H1 (cell line): ENCODE measurements around the gene TMA7. TPM values are rescaled to one million over a fixed set of nuclear protein-coding genes. Genes with fewer than 3 reads are reported as not detected.

Experiments used
- BACH1 ChIP-seq: IDR thresholded peaks from 2 replicates; pipeline ENCODE4 v1.6.1; 2012; ENCODE audit warnings: low read length, improper control_type of control experiment
- POLR2A ChIP-seq, 2 experiments: IDR thresholded peaks; 1 replicate in 1 of 2; 2 replicates in 1 of 2; pipeline ENCODE4 v1.6.1; 2011; ENCODE audit warnings: low read depth in 2 of 2, low read length in 2 of 2, mild to moderate bottlenecking in 2 of 2; ENCODE audit errors: control extremely low read depth in 1 of 2
- POLR2AphosphoS5 ChIP-seq: IDR thresholded peaks from 2 replicates; pipeline ENCODE4 v1.6.1; 2011; ENCODE audit warnings: low read depth, low read length
- RAD21 ChIP-seq, 2 experiments: IDR thresholded peaks in 1 of 2; conservative IDR thresholded peaks in 1 of 2; 2 replicates each; pipeline ENCODE4 v1.6.1; 2011; ENCODE audit warnings: low read depth in 2 of 2, low read length in 2 of 2, improper control_type of control experiment in 1 of 2, inconsistent platforms in 1 of 2, mild to moderate bottlenecking in 1 of 2, moderate library complexity in 1 of 2
- SAP30 ChIP-seq: fragments of 300-600 bp; sonication (generic); IDR thresholded peaks from 2 replicates; pipeline ENCODE4 v1.7.1; 2012; ENCODE audit warnings: low read length, moderate library complexity, mild to moderate bottlenecking, inconsistent platforms; ENCODE audit not compliant: insufficient read depth, insufficient replicate concordance
- SP2 ChIP-seq: IDR thresholded peaks from 2 replicates; pipeline ENCODE4 v1.6.1; 2012; ENCODE audit warnings: mild to moderate bottlenecking, low read length, inconsistent platforms
- polyA plus RNA-seq, 7 experiments: library from polyadenylated mRNA; depleted of rRNA in 3 of 7; stranded (reverse) in 5 of 7; unstranded in 2 of 7; fragments of >200 nt in 5 of 7; fragments of 200-250 nt in 2 of 7; gene quantifications; 1 replicate in 5 of 7; 2 replicates in 1 of 7; 4 replicates in 1 of 7; pipeline versions ENCODE4 v1.2.1 to v1.2.3, GENCODE V29; 2011 to 2013; ENCODE audit warnings: missing spikeins in 2 of 7, mixed read lengths in 2 of 7
- total RNA-seq: library from RNA; stranded (reverse); fragmentation: NEBNext Ultra II Directional; extraction: Animal tissue kit (Norgen Biotek cat#: 25700); gene quantifications from 2 replicates; pipeline ENCODE4 v1.2.1, GENCODE V29; 2021
- TF ChIP-seq, protein P1 (sequence below): fragments of 300-600 bp; sonication (generic); IDR thresholded peaks from 2 replicates; pipeline ENCODE4 v1.7.1; 2012; ENCODE audit warnings: low read length, moderate library complexity, mild to moderate bottlenecking, inconsistent platforms; ENCODE audit not compliant: insufficient replicate concordance
- TF ChIP-seq, protein P2 (sequence below): IDR thresholded peaks from 2 replicates; pipeline ENCODE4 v1.6.1; 2012; ENCODE audit warnings: low read length, inconsistent platforms

TMA7 gene
- total and polyA plus RNA-seq, 2 of the 8 experiments (the other 6 are each of a cell fraction or from before 2014, with no cell fraction given), result 138 to 305 TPM

DNA sequence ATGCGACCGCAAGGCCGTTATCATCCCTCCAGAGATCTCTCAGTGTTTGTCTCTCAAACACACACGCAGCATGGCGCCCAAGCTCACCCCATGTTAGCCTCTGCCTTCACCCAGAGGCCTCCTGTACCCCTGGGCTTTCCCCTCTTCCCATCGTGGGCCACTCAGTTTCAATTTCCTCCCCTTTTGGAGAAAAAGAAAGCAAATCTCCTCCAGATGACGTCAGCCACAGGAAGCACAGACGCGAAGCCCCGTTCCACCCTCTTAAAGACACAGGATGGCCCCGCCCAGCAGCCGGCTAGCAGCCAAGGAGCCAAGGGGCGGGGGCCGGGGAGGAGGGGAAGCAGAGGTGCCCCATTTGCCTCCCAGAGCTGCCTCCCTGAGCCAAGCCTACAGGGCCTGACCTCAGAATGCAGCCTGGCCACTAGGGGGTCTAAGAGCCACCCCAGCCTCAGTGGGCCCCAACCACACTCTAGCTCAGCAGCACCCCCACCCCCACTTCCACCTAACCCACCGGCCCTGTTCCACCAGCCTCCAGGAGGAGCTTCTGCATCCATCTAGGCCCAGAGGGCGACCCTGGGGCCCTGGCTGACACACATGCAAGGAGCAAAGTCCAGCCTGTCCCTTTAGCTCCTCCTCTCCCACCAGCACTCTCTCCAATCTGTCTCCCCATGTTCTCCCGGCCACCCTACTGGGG, 33.0 kb downstream of the TMA7 start (continued):
- no peak; the same call in none of the 2 replicates for TF ChIP-seq POLR2AphosphoS5
- TF ChIP-seq BACH1, result peak; percentile 43; the same call in 1 of the 2 replicates
- TF ChIP-seq SP2, result no peak
- TF ChIP-seq RAD21 (IDR thresholded peaks at IDR 0.05 in 1 of 2, conservative IDR thresholded peaks at IDR 0.05 in 1 of 2; ENCODE audit: low read depth in 2 of 2, low read length in 2 of 2), result peak; percentile 27 to 43; a peak in 3 of 4 replicates
- TF ChIP-seq, protein P1, sequence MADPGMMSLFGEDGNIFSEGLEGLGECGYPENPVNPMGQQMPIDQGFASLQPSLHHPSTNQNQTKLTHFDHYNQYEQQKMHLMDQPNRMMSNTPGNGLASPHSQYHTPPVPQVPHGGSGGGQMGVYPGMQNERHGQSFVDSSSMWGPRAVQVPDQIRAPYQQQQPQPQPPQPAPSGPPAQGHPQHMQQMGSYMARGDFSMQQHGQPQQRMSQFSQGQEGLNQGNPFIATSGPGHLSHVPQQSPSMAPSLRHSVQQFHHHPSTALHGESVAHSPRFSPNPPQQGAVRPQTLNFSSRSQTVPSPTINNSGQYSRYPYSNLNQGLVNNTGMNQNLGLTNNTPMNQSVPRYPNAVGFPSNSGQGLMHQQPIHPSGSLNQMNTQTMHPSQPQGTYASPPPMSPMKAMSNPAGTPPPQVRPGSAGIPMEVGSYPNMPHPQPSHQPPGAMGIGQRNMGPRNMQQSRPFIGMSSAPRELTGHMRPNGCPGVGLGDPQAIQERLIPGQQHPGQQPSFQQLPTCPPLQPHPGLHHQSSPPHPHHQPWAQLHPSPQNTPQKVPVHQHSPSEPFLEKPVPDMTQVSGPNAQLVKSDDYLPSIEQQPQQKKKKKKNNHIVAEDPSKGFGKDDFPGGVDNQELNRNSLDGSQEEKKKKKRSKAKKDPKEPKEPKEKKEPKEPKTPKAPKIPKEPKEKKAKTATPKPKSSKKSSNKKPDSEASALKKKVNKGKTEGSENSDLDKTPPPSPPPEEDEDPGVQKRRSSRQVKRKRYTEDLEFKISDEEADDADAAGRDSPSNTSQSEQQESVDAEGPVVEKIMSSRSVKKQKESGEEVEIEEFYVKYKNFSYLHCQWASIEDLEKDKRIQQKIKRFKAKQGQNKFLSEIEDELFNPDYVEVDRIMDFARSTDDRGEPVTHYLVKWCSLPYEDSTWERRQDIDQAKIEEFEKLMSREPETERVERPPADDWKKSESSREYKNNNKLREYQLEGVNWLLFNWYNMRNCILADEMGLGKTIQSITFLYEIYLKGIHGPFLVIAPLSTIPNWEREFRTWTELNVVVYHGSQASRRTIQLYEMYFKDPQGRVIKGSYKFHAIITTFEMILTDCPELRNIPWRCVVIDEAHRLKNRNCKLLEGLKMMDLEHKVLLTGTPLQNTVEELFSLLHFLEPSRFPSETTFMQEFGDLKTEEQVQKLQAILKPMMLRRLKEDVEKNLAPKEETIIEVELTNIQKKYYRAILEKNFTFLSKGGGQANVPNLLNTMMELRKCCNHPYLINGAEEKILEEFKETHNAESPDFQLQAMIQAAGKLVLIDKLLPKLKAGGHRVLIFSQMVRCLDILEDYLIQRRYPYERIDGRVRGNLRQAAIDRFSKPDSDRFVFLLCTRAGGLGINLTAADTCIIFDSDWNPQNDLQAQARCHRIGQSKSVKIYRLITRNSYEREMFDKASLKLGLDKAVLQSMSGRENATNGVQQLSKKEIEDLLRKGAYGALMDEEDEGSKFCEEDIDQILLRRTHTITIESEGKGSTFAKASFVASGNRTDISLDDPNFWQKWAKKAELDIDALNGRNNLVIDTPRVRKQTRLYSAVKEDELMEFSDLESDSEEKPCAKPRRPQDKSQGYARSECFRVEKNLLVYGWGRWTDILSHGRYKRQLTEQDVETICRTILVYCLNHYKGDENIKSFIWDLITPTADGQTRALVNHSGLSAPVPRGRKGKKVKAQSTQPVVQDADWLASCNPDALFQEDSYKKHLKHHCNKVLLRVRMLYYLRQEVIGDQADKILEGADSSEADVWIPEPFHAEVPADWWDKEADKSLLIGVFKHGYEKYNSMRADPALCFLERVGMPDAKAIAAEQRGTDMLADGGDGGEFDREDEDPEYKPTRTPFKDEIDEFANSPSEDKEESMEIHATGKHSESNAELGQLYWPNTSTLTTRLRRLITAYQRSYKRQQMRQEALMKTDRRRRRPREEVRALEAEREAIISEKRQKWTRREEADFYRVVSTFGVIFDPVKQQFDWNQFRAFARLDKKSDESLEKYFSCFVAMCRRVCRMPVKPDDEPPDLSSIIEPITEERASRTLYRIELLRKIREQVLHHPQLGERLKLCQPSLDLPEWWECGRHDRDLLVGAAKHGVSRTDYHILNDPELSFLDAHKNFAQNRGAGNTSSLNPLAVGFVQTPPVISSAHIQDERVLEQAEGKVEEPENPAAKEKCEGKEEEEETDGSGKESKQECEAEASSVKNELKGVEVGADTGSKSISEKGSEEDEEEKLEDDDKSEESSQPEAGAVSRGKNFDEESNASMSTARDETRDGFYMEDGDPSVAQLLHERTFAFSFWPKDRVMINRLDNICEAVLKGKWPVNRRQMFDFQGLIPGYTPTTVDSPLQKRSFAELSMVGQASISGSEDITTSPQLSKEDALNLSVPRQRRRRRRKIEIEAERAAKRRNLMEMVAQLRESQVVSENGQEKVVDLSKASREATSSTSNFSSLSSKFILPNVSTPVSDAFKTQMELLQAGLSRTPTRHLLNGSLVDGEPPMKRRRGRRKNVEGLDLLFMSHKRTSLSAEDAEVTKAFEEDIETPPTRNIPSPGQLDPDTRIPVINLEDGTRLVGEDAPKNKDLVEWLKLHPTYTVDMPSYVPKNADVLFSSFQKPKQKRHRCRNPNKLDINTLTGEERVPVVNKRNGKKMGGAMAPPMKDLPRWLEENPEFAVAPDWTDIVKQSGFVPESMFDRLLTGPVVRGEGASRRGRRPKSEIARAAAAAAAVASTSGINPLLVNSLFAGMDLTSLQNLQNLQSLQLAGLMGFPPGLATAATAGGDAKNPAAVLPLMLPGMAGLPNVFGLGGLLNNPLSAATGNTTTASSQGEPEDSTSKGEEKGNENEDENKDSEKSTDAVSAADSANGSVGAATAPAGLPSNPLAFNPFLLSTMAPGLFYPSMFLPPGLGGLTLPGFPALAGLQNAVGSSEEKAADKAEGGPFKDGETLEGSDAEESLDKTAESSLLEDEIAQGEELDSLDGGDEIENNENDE, result no peak
- TF ChIP-seq POLR2A (IDR thresholded peaks at IDR 0.05; ENCODE audit: control extremely low read depth in 1 of 2, low read depth in 2 of 2, low read length in 2 of 2), result peak in 1 of 2 experiments; percentile 87; a peak in 1 of 3 replicates
- peak; percentile 51 for TF ChIP-seq SAP30
- TF ChIP-seq, protein P2, sequence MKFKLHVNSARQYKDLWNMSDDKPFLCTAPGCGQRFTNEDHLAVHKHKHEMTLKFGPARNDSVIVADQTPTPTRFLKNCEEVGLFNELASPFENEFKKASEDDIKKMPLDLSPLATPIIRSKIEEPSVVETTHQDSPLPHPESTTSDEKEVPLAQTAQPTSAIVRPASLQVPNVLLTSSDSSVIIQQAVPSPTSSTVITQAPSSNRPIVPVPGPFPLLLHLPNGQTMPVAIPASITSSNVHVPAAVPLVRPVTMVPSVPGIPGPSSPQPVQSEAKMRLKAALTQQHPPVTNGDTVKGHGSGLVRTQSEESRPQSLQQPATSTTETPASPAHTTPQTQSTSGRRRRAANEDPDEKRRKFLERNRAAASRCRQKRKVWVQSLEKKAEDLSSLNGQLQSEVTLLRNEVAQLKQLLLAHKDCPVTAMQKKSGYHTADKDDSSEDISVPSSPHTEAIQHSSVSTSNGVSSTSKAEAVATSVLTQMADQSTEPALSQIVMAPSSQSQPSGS, result peak; percentile 98
